ENCODE measurements around the gene ZNF14.
"Not testable (repeated sequence)": the region's sequence is repeated elsewhere in the genome, so short reads cannot be mapped to it uniquely, and the experiment has no call there.

Gene ZNF14

GRCh38 chr19:19732579-19733501 lies at the start of gene ZNF14:
TSS of gene ZNF14 (minus strand) at chr19:19733112. CDS start at chr19:19732958, 154 bp downstream.
- DNase-seq (ENCODE audit: low read depth) = peak; percentile 86

- not testable (repeated sequence) for DNase-seq (ENCODE audit: low read depth)
Observed at GRCh38 chr19:19781791-19782190, 48.9 kb upstream of the ZNF14 start.

- DNase-seq (ENCODE audit: low read depth) = no peak
Observed at GRCh38 chr19:19778666-19779065, 45.8 kb upstream of the ZNF14 start.

- DNase-seq (ENCODE audit: low read depth) = no peak
Observed at GRCh38 chr19:19777692-19778091, 44.8 kb upstream of the ZNF14 start.

- peak; percentile 99 for DNase-seq (ENCODE audit: low read depth)
Observed at GRCh38 chr19:19776206-19777008, 43.5 kb upstream of the ZNF14 start.

GRCh38 chr19:19775891-19776205 lies 42.9 kb upstream of the ZNF14 start:
- DNase-seq (ENCODE audit: low read depth) = no peak

- DNase-seq (ENCODE audit: low read depth) = no peak
Observed at GRCh38 chr19:19774354-19775033, 41.6 kb upstream of the ZNF14 start.

- DNase-seq (ENCODE audit: low read depth) = not testable (repeated sequence)
Observed at GRCh38 chr19:19771963-19772362, 39.1 kb upstream of the ZNF14 start.

GRCh38 chr19:19769971-19770370 lies 37.1 kb upstream of the ZNF14 start:
- not testable (repeated sequence) for DNase-seq (ENCODE audit: low read depth)

GRCh38 chr19:19758164-19758563 lies 25.3 kb upstream of the ZNF14 start:
- no peak for DNase-seq (ENCODE audit: low read depth)

GRCh38 chr19:19752760-19753403 lies 20.0 kb upstream of the ZNF14 start:
- no peak for DNase-seq (ENCODE audit: low read depth)

GRCh38 chr19:19751846-19752245 lies 18.9 kb upstream of the ZNF14 start:
- no peak for DNase-seq (ENCODE audit: low read depth)

GRCh38 chr19:19750842-19751790 lies 18.2 kb upstream of the ZNF14 start:
- DNase-seq (ENCODE audit: low read depth) = no peak

GRCh38 chr19:19749908-19750841 lies 17.3 kb upstream of the ZNF14 start:
- DNase-seq (ENCODE audit: low read depth) = no peak

- DNase-seq (ENCODE audit: low read depth) = no peak
Observed at GRCh38 chr19:19749117-19749907, 16.4 kb upstream of the ZNF14 start.

- no peak for DNase-seq (ENCODE audit: low read depth)
Observed at GRCh38 chr19:19748249-19748938, 15.5 kb upstream of the ZNF14 start.

GRCh38 chr19:19747357-19748220 lies 14.7 kb upstream of the ZNF14 start:
- no peak for DNase-seq (ENCODE audit: low read depth)
